Neural progenitor cell (in vitro differentiated cells): Measurements from ENCODE around the gene GPR4. TPM values are rescaled to one million over a fixed set of nuclear protein-coding genes. Genes with fewer than 3 reads are reported as not detected.

Experiments
- DNase-seq: peaks from one replicate; pipeline ENCODE4 v3.0.0-alpha.2; 2016; ENCODE audit warnings: low spot score
- H2AFZ ChIP-seq: fragments of 200-600 bp; sonication (generic); replicated peaks from 2 replicates; pipeline ENCODE4 v1.6.1; 2016; ENCODE audit warnings: antibody characterized with exemption
- H3F3A ChIP-seq: fragments of 200-600 bp; sonication (generic); 2 replicates; pipeline ENCODE4 v1.6.1; 2016; ENCODE audit warnings: antibody characterized with exemption, low read depth
- H3K27ac ChIP-seq: fragments of 200-600 bp; sonication (generic); 2 replicates; pipeline ENCODE4 v1.5.1; 2016; ENCODE audit warnings: mild to moderate bottlenecking
- H3K27me3 ChIP-seq: fragments of 200-600 bp; sonication (generic); 2 replicates; pipeline ENCODE4 v1.6.1; 2016; ENCODE audit warnings: mild to moderate bottlenecking, moderate library complexity
- H3K36me3 ChIP-seq: fragments of 200-600 bp; sonication (generic); 2 replicates; pipeline ENCODE4 v1.5.1; 2016
- H3K4me1 ChIP-seq: fragments of 200-600 bp; sonication (generic); 2 replicates; pipeline ENCODE4 v1.6.1; 2016; ENCODE audit warnings: mixed run types
- H3K4me2 ChIP-seq: fragments of 200-600 bp; sonication (generic); 2 replicates; pipeline ENCODE4 v1.6.1; 2016
- H3K4me3 ChIP-seq: fragments of 200-600 bp; sonication (generic); 2 replicates; pipeline ENCODE4 v1.5.1; 2016
- H3K79me2 ChIP-seq: fragments of 200-600 bp; sonication (generic); 2 replicates; pipeline ENCODE4 v1.6.1; 2016; ENCODE audit warnings: low read depth
- H3K9ac ChIP-seq: fragments of 200-600 bp; sonication (generic); 2 replicates; pipeline ENCODE4 v1.6.1; 2016
- H3K9me3 ChIP-seq: fragments of 200-600 bp; sonication (generic); 2 replicates; pipeline ENCODE4 v1.5.1; 2016; ENCODE audit warnings: low read depth
- H4K20me1 ChIP-seq: fragments of 200-600 bp; sonication (generic); 2 replicates; pipeline ENCODE4 v1.6.1; 2016; ENCODE audit warnings: low read depth
- H3K27ac Mint-ChIP-seq: 3 replicates; pipeline ENCODE4 v1.8.0; 2021; ENCODE audit warnings: mixed read lengths
- H3K27me3 Mint-ChIP-seq: 2 replicates; pipeline ENCODE4 v1.8.0; 2022; ENCODE audit warnings: low read depth, mild to moderate bottlenecking, inconsistent platforms, moderate library complexity, mixed read lengths; ENCODE audit not compliant: insufficient read depth
- H3K36me3 Mint-ChIP-seq: 3 replicates; pipeline ENCODE4 v1.8.0; 2021; ENCODE audit warnings: mixed read lengths
- H3K4me1 Mint-ChIP-seq: 3 replicates; pipeline ENCODE4 v1.8.0; 2021; ENCODE audit warnings: mixed read lengths
- H3K4me3 Mint-ChIP-seq: 3 replicates; pipeline ENCODE4 v1.8.0; 2021; ENCODE audit warnings: mild to moderate bottlenecking, moderate library complexity, mixed read lengths
- H3K9me3 Mint-ChIP-seq: 3 replicates; pipeline ENCODE4 v1.8.0; 2020; ENCODE audit warnings: mixed read lengths
- EZH2 ChIP-seq: fragments of 200-600 bp; sonication (generic); IDR thresholded peaks from 2 replicates; pipeline ENCODE4 v1.6.1; 2017; ENCODE audit warnings: antibody characterized with exemption, mild to moderate bottlenecking, moderate library complexity
- EZH2phosphoT487 ChIP-seq: fragments of 200-600 bp; sonication (generic); IDR thresholded peaks from 2 replicates; pipeline ENCODE4 v1.6.1; 2017; ENCODE audit warnings: antibody characterized with exemption
- total RNA-seq: library from RNA; depleted of rRNA; stranded (reverse); fragments of >200 nt; gene quantifications from 2 replicates; pipeline ENCODE4 v1.2.3, GENCODE V29; 2015; ENCODE audit warnings: low replicate concordance
- TF ChIP-seq, protein P1 (sequence below): fragments of 200-600 bp; sonication (generic); IDR thresholded peaks from 2 replicates; pipeline ENCODE4 v1.5.1; 2017; ENCODE audit warnings: antibody characterized with exemption, mild to moderate bottlenecking

Gene GPR4
- total RNA-seq, 1 donor from 2014 or later: not detected

DNA sequence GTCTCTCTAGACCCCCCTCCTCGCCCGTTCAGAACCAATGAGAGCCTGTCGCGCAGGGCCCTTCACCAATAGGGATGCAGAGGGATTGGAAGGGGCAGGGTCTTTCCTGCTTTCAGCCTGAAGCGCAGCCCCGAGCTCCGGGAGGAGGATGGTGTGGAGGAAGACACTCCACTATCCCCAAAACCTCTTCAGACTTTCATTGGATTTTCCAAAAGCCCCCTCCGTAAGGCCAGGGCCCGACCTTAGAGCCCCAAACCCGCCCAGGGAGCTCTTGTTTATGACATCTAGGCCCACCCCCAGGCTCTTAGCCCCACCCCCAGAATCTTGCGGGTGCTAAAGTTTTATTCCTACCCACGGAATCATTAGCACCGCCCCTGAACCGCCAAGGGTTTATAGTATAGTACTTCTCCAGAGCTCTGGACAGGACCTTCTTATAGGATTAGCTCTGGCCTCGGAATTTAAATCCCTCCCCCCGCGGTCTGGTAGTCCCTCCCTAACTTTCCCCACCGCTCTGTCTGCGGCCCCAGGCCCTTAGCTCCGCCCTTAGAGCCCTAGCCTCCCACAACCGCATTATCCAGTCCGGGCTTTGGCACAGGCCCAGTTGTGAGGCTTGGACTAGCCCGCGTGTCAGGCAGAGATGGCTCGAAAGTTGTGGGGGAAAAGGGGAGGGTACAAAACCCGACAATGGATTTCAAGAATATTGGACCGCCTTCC, 43.8 kb upstream of the GPR4 start:
- Histone ChIP-seq H3K4me3 (peak overlapping the region; percentile 42), H4K20me1 (peaks cover 4% of the 10 kb centered on the region), H3K4me1 (peaks cover 5% of the 10 kb centered on the region), H2AFZ (peak overlapping the region; percentile 1), H3K4me2 (peak overlapping the region; percentile 67), H3K79me2 (no peaks in the 10 kb centered on the region), H3K9me3 (no peaks in the 10 kb centered on the region), H3K27ac (no peak overlapping the region), H3F3A (peaks cover 40% of the 10 kb centered on the region), H3K9ac (no peak overlapping the region), H3K36me3 (no peaks in the 10 kb centered on the region), H3K27me3 (peaks cover 23% of the 10 kb centered on the region)
- DNase-seq: peak; percentile 91
- peaks cover 2% of the 10 kb centered on the region for H3K9me3 Mint-ChIP-seq
- peak overlapping the region; percentile 87 for H3K4me3 Mint-ChIP-seq
- H3K27ac Mint-ChIP-seq: peak overlapping the region; percentile 76
- H3K4me1 Mint-ChIP-seq: peaks cover 39% of the 10 kb centered on the region
- H3K27me3 Mint-ChIP-seq: peaks cover 20% of the 10 kb centered on the region
- TF ChIP-seq EZH2phosphoT487: no peak
- TF ChIP-seq EZH2: no peak
- TF ChIP-seq, protein P1, sequence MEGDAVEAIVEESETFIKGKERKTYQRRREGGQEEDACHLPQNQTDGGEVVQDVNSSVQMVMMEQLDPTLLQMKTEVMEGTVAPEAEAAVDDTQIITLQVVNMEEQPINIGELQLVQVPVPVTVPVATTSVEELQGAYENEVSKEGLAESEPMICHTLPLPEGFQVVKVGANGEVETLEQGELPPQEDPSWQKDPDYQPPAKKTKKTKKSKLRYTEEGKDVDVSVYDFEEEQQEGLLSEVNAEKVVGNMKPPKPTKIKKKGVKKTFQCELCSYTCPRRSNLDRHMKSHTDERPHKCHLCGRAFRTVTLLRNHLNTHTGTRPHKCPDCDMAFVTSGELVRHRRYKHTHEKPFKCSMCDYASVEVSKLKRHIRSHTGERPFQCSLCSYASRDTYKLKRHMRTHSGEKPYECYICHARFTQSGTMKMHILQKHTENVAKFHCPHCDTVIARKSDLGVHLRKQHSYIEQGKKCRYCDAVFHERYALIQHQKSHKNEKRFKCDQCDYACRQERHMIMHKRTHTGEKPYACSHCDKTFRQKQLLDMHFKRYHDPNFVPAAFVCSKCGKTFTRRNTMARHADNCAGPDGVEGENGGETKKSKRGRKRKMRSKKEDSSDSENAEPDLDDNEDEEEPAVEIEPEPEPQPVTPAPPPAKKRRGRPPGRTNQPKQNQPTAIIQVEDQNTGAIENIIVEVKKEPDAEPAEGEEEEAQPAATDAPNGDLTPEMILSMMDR: no peak
- H3K36me3 Mint-ChIP-seq: no peaks in the 10 kb centered on the region

DNA sequence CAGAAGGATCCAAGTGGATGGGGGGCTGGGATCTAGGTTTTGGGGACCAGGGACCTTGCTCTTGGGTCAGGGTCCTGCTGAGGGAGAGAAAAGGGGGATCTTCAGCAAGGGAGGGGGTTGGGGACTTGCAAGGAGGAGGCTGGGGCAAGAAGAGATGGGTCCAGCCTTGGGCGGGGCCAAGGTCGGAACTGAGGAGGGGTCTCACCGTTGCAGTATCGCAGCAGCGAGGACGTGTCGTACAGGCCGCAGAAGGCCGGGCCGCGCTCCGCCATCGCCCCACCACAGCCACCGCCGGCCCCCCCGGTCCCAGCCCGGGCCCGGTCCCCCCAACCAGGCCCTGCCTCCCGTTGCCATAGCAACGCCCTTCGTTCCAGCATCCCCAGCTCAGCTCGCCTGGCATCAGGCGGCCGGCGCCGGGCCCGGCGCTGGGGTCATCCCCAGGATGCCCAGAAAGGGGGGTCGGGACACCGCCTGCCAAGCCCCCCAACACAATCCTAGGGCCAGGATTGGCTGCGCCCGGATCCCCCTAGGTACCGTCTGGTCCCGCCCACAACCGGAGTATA, 43.1 kb upstream of the GPR4 start:
- Histone ChIP-seq H3K4me1 (peaks cover 5% of the 10 kb centered on the region), H2AFZ (no peak overlapping the region), H3K27me3 (peaks cover 23% of the 10 kb centered on the region), H3K4me2 (peak overlapping the region; percentile 67), H3K79me2 (no peaks in the 10 kb centered on the region), H3K4me3 (peak overlapping the region; percentile 42), H3K27ac (no peak overlapping the region), H3K36me3 (no peaks in the 10 kb centered on the region), H4K20me1 (peaks cover 4% of the 10 kb centered on the region), H3K9ac (no peak overlapping the region), H3K9me3 (no peaks in the 10 kb centered on the region), H3F3A (peaks cover 46% of the 10 kb centered on the region)
- Mint-ChIP-seq H3K4me1 (peaks cover 41% of the 10 kb centered on the region), H3K36me3 (no peaks in the 10 kb centered on the region), H3K4me3 (peak overlapping the region; percentile 88), H3K27ac (no peak overlapping the region), H3K9me3 (peaks cover 2% of the 10 kb centered on the region), H3K27me3 (peaks cover 18% of the 10 kb centered on the region)
- DNase-seq: no peak
- no peak for TF ChIP-seq EZH2phosphoT487
- TF ChIP-seq EZH2: no peak
- TF ChIP-seq, protein P1: no peak

DNA sequence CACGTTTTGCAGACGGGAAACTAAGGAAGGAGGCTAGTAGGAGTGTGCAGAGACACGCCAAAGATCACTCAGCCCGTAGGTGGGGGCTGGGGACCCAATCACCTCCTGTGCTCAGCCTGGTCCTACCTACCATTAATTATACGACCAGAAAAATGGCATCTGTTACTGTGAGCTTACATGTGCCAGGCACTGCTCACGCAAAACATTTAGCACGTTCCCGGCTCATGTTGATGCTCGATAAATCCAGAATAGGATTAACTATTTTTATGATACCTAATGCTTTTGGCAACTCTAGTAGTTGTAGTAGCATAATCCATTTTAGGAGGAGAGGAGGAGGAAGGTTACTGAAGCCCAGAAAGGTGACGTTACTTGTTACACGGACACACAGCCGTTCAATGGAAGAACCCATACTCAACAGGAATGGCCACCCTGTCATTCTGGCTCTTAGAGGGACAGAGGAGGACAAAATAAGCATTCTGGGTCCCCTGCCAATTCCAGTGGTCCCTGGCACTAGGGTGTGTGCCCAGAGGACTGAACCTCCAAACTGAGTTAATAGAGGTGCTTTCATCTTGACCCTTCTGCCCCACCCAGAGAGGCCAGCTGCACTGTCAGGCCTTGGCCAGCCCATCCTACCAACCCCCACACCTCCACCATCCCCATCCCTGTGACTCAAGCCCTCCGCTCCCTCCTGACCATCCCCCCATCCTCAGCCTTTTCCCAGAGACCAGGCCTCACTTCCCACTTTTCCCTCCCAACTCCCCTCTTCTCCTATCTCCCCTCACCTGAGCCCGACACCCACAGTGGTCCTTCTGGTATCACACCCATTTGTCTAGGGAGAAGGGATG, 42.1 kb upstream of the GPR4 start:
- Histone ChIP-seq H3K27me3 (peaks cover 23% of the 10 kb centered on the region), H3K9me3 (no peaks in the 10 kb centered on the region), H3K4me1 (peaks cover 5% of the 10 kb centered on the region), H3K9ac (no peak overlapping the region), H3K4me3 (peak overlapping the region; percentile 61), H3F3A (peaks cover 54% of the 10 kb centered on the region), H2AFZ (no peak overlapping the region), H3K4me2 (peak overlapping the region; percentile 86), H3K36me3 (no peaks in the 10 kb centered on the region), H3K27ac (no peak overlapping the region), H3K79me2 (no peaks in the 10 kb centered on the region), H4K20me1 (peaks cover 4% of the 10 kb centered on the region)
- Mint-ChIP-seq H3K36me3 (no peaks in the 10 kb centered on the region), H3K27ac (no peak overlapping the region), H3K27me3 (peaks cover 15% of the 10 kb centered on the region), H3K4me1 (peaks cover 41% of the 10 kb centered on the region), H3K4me3 (peak overlapping the region; percentile 88), H3K9me3 (peaks cover 2% of the 10 kb centered on the region)
- TF ChIP-seq EZH2phosphoT487 (no peak), EZH2 (no peak)
- TF ChIP-seq, protein P1: no peak
- DNase-seq: no peak
